ENCODE results near the gene ANTXR1. TPM values are rescaled to one million over a fixed set of nuclear protein-coding genes. Genes with fewer than 3 reads are reported as not detected.
A peak's percentile ranks its signal among the peaks of the same experiment; 100 is the strongest.

The ANTXR1 gene
- total and polyA plus RNA-seq, 2 donors (not counting 3 experiments of a cell fraction or from before 2014, with no cell fraction given), result 4.2 to 17.3 TPM

DNA sequence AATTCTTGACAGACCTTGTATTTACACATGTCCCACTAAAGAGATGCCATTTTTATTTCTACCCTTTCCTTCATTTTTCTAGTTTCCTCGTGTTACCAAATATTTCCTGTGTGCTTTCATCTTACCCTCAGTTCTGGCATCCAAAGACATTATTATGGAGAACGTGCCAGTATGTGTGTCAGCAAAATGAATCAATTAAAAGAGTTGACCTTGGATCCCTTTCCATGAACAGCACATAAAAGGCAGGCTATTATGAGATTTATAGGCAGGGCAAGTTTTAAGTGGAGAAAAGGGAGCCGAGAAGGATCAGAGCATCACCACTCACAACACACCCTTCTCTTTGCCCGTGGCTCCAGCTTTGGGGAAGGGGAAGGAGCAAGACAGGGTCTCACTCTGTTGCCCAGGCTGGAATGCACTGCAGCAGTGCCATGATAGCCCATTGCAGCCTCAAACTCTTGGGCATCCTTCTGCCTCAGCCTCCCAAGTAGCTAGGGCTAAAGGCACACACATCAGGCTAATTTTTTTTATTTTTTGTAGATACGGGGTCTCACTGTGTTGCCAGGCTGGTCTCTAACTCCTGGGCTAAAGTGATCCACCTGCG is 224.2 kb downstream of the ANTXR1 start:
- TF ChIP-seq JUN (IDR thresholded peaks at IDR 0.05; ENCODE audit: borderline replicate concordance, insufficient read depth, insufficient read length, low read depth), result no peak
- TF ChIP-seq FOS (IDR thresholded peaks at IDR 0.05; ENCODE audit: borderline replicate concordance, insufficient read depth, low read length), result no peak
- TF ChIP-seq EZH2 (IDR thresholded peaks at IDR 0.05; ENCODE audit: borderline replicate concordance, low read depth, low read length, severe bottlenecking), result no peak
- no peak for TF ChIP-seq MYC (IDR thresholded peaks at IDR 0.05; ENCODE audit: low read depth, low read length)
- TF ChIP-seq, protein P1, sequence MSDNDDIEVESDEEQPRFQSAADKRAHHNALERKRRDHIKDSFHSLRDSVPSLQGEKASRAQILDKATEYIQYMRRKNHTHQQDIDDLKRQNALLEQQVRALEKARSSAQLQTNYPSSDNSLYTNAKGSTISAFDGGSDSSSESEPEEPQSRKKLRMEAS (IDR thresholded peaks at IDR 0.05; ENCODE audit: insufficient read depth, insufficient read length), result no peak
- TF ChIP-seq POLR2AphosphoS5 (IDR thresholded peaks at IDR 0.05; ENCODE audit: insufficient read depth, low read depth, low read length), result no peak
- no peak for TF ChIP-seq GATA2 (IDR thresholded peaks at IDR 0.05; ENCODE audit: insufficient read depth, insufficient read length, low read depth, low read length)
- no peak for TF ChIP-seq POLR2A (IDR thresholded peaks at IDR 0.05; ENCODE audit: low read depth, low read length)
- TF ChIP-seq, protein P2, sequence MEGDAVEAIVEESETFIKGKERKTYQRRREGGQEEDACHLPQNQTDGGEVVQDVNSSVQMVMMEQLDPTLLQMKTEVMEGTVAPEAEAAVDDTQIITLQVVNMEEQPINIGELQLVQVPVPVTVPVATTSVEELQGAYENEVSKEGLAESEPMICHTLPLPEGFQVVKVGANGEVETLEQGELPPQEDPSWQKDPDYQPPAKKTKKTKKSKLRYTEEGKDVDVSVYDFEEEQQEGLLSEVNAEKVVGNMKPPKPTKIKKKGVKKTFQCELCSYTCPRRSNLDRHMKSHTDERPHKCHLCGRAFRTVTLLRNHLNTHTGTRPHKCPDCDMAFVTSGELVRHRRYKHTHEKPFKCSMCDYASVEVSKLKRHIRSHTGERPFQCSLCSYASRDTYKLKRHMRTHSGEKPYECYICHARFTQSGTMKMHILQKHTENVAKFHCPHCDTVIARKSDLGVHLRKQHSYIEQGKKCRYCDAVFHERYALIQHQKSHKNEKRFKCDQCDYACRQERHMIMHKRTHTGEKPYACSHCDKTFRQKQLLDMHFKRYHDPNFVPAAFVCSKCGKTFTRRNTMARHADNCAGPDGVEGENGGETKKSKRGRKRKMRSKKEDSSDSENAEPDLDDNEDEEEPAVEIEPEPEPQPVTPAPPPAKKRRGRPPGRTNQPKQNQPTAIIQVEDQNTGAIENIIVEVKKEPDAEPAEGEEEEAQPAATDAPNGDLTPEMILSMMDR (IDR thresholded peaks at IDR 0.05; ENCODE audit: extremely low read depth in 1 of 2, insufficient read depth in 1 of 2, low read depth in 1 of 2, low read length in 2 of 2), result no peak
- H4K20me1 ChIP-seq (replicated peaks; ENCODE audit: control insufficient read depth, extremely low read depth, insufficient read depth, low read length), result no peaks in the 10 kb centered on the region
- no peak overlapping the region for H3K27ac ChIP-seq (ENCODE audit: insufficient read depth, low read depth, low read length)
- H3K36me3 ChIP-seq (ENCODE audit: control insufficient read depth in 2 of 2, extremely low read depth in 1 of 2, insufficient read depth in 2 of 2, low read length in 2 of 2), result no peaks in the 10 kb centered on the region
- H3K27me3 ChIP-seq (ENCODE audit: control insufficient read depth in 2 of 2, insufficient read depth in 2 of 2, low read length in 2 of 2), result no peaks in the 10 kb centered on the region
- no TSS peak for BruUV-seq (replicated peaks)
- H3K9me1 ChIP-seq (replicated peaks; ENCODE audit: control insufficient read depth, extremely low read depth, insufficient read depth, low read length), result no peaks in the 10 kb centered on the region
- no peak overlapping the region for H2AFZ ChIP-seq (ENCODE audit: low read depth, low read length)
- dilution Hi-C loops (cut with MboI; ENCODE audit: extremely low pct_ligation_motif_present, low sequenced_read_pairs) (no loop called here), intact Hi-C loops (cut with micrococcal nuclease) (no loop called here)
- ChIA-PET POLR2A (no interaction called here), CTCF (no interaction called here)
- FAIRE-seq (no peak), DNase-seq (ENCODE audit: low read depth, low spot score) (peak; percentile 37)
- no peaks in the 10 kb centered on the region for H3K9me3 ChIP-seq (replicated peaks; ENCODE audit: control insufficient read depth, insufficient read depth, low read length)
- no peak overlapping the region for H3K9ac ChIP-seq (replicated peaks; ENCODE audit: extremely low read depth, insufficient read depth, low read length)
- H3K4me1 ChIP-seq (ENCODE audit: control insufficient read depth, extremely low read depth, insufficient read depth, low read length), result no peaks in the 10 kb centered on the region
- H3K4me2 ChIP-seq (ENCODE audit: insufficient read depth, low read length), result no peak overlapping the region
- no peaks in the 10 kb centered on the region for H3K79me2 ChIP-seq (ENCODE audit: control insufficient read depth, insufficient read depth, low read length)
- H3K4me3 ChIP-seq (replicated peaks in 1 of 3; ENCODE audit: insufficient read depth in 1 of 3, low read depth in 1 of 3, low read length in 3 of 3), result no peak overlapping the region
